NT2/D1 (cell line): ENCODE measurements around the gene ARHGEF37.

Source experiments
- SUZ12 ChIP-seq: IDR thresholded peaks from 2 replicates; pipeline ENCODE4 v1.6.1; 2011; ENCODE audit not compliant: insufficient read length, insufficient read depth; ENCODE audit errors: extremely low read depth
- YY1 ChIP-seq: IDR thresholded peaks from 2 replicates; pipeline ENCODE4 v1.6.1; 2011; ENCODE audit not compliant: insufficient read length, insufficient read depth
- ZNF274 ChIP-seq: IDR thresholded peaks from 2 replicates; pipeline ENCODE4 v1.6.1; 2011; ENCODE audit warnings: mild to moderate bottlenecking, low read depth, low read length

- TF ChIP-seq SUZ12 (no peak), YY1 (no peak), ZNF274 (no peak)
These were observed 2.1 kb downstream of the ARHGEF37 start for GRCh38 chr5:149583394-149583793.
